Measurements from ENCODE around the gene CD44.

DNA sequence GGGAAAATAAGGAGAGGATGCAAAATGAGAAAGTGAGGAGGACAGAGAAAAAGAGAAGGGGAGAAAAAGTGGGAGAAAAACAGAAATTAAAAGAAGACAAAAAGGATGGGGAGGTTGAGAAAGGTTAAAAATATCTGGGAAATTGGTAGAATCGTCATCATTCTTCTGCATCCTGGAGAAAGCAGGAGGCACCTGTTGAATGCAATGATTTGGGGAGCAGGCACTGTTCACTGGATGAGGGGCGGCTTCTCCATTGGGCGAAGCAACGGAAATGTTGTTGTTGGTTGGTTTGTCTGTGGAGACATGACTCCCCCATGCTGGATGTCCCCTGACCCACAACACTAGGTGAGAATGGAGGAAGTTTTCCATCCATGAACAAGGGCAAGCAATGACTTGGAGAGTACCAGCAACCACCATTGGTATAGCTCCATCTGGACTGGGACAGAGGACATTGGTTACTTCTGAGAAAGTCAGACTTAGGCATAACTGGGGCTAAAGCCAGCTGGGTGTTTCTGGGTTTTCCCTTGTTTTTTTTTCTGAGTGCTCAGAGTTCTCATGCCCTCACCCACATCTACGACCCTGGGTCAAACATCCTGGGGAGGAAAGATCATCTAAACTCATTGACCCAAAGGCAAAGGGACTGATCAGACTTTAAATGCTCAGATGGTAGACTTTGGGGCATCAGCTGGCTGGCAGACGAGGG, 11.9 kb upstream of the CD44 start:
- TF ChIP-seq, protein P1, sequence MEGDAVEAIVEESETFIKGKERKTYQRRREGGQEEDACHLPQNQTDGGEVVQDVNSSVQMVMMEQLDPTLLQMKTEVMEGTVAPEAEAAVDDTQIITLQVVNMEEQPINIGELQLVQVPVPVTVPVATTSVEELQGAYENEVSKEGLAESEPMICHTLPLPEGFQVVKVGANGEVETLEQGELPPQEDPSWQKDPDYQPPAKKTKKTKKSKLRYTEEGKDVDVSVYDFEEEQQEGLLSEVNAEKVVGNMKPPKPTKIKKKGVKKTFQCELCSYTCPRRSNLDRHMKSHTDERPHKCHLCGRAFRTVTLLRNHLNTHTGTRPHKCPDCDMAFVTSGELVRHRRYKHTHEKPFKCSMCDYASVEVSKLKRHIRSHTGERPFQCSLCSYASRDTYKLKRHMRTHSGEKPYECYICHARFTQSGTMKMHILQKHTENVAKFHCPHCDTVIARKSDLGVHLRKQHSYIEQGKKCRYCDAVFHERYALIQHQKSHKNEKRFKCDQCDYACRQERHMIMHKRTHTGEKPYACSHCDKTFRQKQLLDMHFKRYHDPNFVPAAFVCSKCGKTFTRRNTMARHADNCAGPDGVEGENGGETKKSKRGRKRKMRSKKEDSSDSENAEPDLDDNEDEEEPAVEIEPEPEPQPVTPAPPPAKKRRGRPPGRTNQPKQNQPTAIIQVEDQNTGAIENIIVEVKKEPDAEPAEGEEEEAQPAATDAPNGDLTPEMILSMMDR (IDR thresholded peaks at IDR 0.05 in 8 of 11, conservative IDR thresholded peaks at IDR 0.05 in 3 of 11): no peak
- TF ChIP-seq POLR2A (IDR thresholded peaks at IDR 0.05): no peak
- no peak for TF ChIP-seq POLR2AphosphoS5 (IDR thresholded peaks at IDR 0.05)
